HEK293 (cell line): ENCODE measurements around the gene TRAF2.

Experiments used
- CTCF ChIA-PET: fragments of 350-600 bp; formaldehyde crosslinking; extraction: SDS; loops from one replicate; lab custom pipeline; 2021; ENCODE audit warnings: antibody characterized with exemption; lab: Yijun Ruan, JAX
- POLR2A ChIA-PET: fragments of 300-600 bp; formaldehyde crosslinking; extraction: SDS; loops from one replicate; lab custom pipeline; 2020; ENCODE audit warnings: antibody characterized with exemption, inconsistent platforms; lab: Yijun Ruan, JAX
- H3K27ac ChIP-seq: fragments of 200-500 bp; sonication (Bioruptor generic); 2 replicates; pipeline ENCODE4 v1.5.1; 2014; ENCODE audit warnings: low read depth, low read length, control low read depth, inconsistent platforms; ENCODE audit errors: extremely low read depth
- H3K36me3 ChIP-seq, 2 experiments: fragments of 200-500 bp in 1 of 2; sonication (Bioruptor generic) in 1 of 2; 1 replicate in 1 of 2; 2 replicates in 1 of 2; pipeline ENCODE4 v1.5.1; 2014 to 2017; ENCODE audit warnings: inconsistent platforms in 2 of 2, low read length in 2 of 2; ENCODE audit not compliant: control insufficient read depth in 2 of 2, insufficient read depth in 1 of 2
- H3K4me1 ChIP-seq: fragments of 200-500 bp; sonication (Bioruptor generic); 2 replicates; pipeline ENCODE4 v1.5.1; 2014; ENCODE audit warnings: mild to moderate bottlenecking, low read length, inconsistent platforms; ENCODE audit not compliant: control insufficient read depth, insufficient read depth
- H3K4me3 ChIP-seq: 2 replicates; pipeline ENCODE4 v1.5.1; 2011; ENCODE audit warnings: low read depth, mild to moderate bottlenecking, control low read depth, low read length, moderate library complexity
- H3K9me3 ChIP-seq: fragments of 200-500 bp; sonication (Bioruptor generic); 2 replicates; pipeline ENCODE4 v1.5.1; 2014; ENCODE audit warnings: low read depth, low read length, inconsistent platforms; ENCODE audit not compliant: control insufficient read depth, insufficient read depth
- BCL11B ChIP-seq: fragments of 450-650 bp; formaldehyde crosslinking; IDR thresholded peaks from 2 replicates; pipeline ENCODE4 v1.5.1; 2016; ENCODE audit warnings: low read depth, missing biosample characterization, missing genetic modification characterization
- HIC1 ChIP-seq: fragments of 450-650 bp; formaldehyde crosslinking; IDR thresholded peaks from 2 replicates; pipeline ENCODE4 v1.5.1; 2016; ENCODE audit warnings: missing biosample characterization, missing genetic modification characterization
- KLF7 ChIP-seq: fragments of 450-650 bp; formaldehyde crosslinking; IDR thresholded peaks from 2 replicates; pipeline ENCODE4 v1.5.1; 2016; ENCODE audit warnings: missing biosample characterization, missing genetic modification characterization, borderline replicate concordance
- OSR2 ChIP-seq: fragments of 450-650 bp; formaldehyde crosslinking; IDR thresholded peaks from 2 replicates; pipeline ENCODE4 v1.5.1; 2016; ENCODE audit warnings: missing biosample characterization, missing genetic modification characterization
- WT1 ChIP-seq: fragments of 450-650 bp; formaldehyde crosslinking; IDR thresholded peaks from 2 replicates; pipeline ENCODE4 v1.5.1; 2016; ENCODE audit warnings: missing biosample characterization, missing genetic modification characterization
- YY2 ChIP-seq: fragments of 450-650 bp; formaldehyde crosslinking; IDR thresholded peaks from 2 replicates; pipeline ENCODE4 v1.5.1; 2016; ENCODE audit warnings: missing biosample characterization, missing genetic modification characterization
- ZBTB7A ChIP-seq: fragments of 450-650 bp; formaldehyde crosslinking; IDR thresholded peaks from 2 replicates; pipeline ENCODE4 v1.5.1; 2016; ENCODE audit warnings: low read depth, missing biosample characterization, missing genetic modification characterization
- ZBTB8A ChIP-seq: fragments of 450-650 bp; formaldehyde crosslinking; IDR thresholded peaks from 2 replicates; pipeline ENCODE4 v1.5.1; 2016; ENCODE audit warnings: missing biosample characterization, missing genetic modification characterization
- ZFHX2 ChIP-seq: fragments of 450-650 bp; formaldehyde crosslinking; conservative IDR thresholded peaks from 2 replicates; pipeline ENCODE4 v1.5.1; 2016; ENCODE audit warnings: missing biosample characterization, missing genetic modification characterization
- ZNF169 ChIP-seq: fragments of 450-650 bp; formaldehyde crosslinking; IDR thresholded peaks from 2 replicates; pipeline ENCODE4 v1.5.1; 2016; ENCODE audit warnings: missing biosample characterization, missing genetic modification characterization
- ZNF26 ChIP-seq: fragments of 450-650 bp; formaldehyde crosslinking; IDR thresholded peaks from 2 replicates; pipeline ENCODE4 v1.5.1; 2016; ENCODE audit warnings: missing biosample characterization, missing genetic modification characterization
- ZNF302 ChIP-seq: fragments of 450-650 bp; formaldehyde crosslinking; IDR thresholded peaks from 2 replicates; pipeline ENCODE4 v1.5.1; 2016; ENCODE audit warnings: missing biosample characterization, missing genetic modification characterization, low read depth
- ZNF362 ChIP-seq: fragments of 450-650 bp; formaldehyde crosslinking; IDR thresholded peaks from 2 replicates; pipeline ENCODE4 v1.5.1; 2016; ENCODE audit warnings: missing biosample characterization, missing genetic modification characterization
- ZNF394 ChIP-seq: fragments of 450-650 bp; formaldehyde crosslinking; IDR thresholded peaks from 2 replicates; pipeline ENCODE4 v1.5.1; 2016; ENCODE audit warnings: missing biosample characterization, missing genetic modification characterization, mild to moderate bottlenecking, moderate library complexity, borderline replicate concordance
- ZNF426 ChIP-seq: fragments of 450-650 bp; formaldehyde crosslinking; IDR thresholded peaks from 2 replicates; pipeline ENCODE4 v1.5.1; 2017; ENCODE audit warnings: missing biosample characterization, missing genetic modification characterization, mild to moderate bottlenecking, inconsistent platforms, moderate library complexity
- ZNF600 ChIP-seq: fragments of 450-650 bp; formaldehyde crosslinking; IDR thresholded peaks from 2 replicates; pipeline ENCODE4 v1.5.1; 2016; ENCODE audit warnings: missing biosample characterization, missing genetic modification characterization
- ZSCAN30 ChIP-seq: fragments of 450-650 bp; IDR thresholded peaks from 2 replicates; pipeline ENCODE4 v1.5.1; 2018; ENCODE audit warnings: missing biosample characterization, mild to moderate bottlenecking, missing genetic modification characterization, moderate library complexity

The TRAF2 gene

GRCh38 chr9:136851941-136852663, 34.2 kb upstream of the TRAF2 start, which contains the start of gene MAMDC4 (continued):
- TF ChIP-seq KLF7 (no peak), WT1 (tag by site-specific recombination) (peak; percentile 39; the same call in 1 of the 2 replicates), ZNF426 (tag by site-specific recombination) (no peak)
- TF ChIP-seq, all 188 proteins: peak for 2

GRCh38 chr9:136852664-136853595, 33.4 kb upstream of the TRAF2 start:
- CTCF ChIA-PET = interaction anchor here (0.6 to 1.0 kb wide), 3 partner anchors 11 to 66 kb away, joined by 3 read pairs; partner anchors contain the start of gene AJM1
- H3K36me3 ChIP-seq = peaks cover 0 to 29% of the 10 kb centered on the region in 2 experiments; a peak in 1 of 3 replicates
- H3K4me1 ChIP-seq = 0 out of 2 replicates have a peak, but pooled peaks cover 4% of the 10 kb centered on the region
- no peak overlapping the region for H3K4me3 ChIP-seq
- no peak overlapping the region for H3K27ac ChIP-seq
- H3K9me3 ChIP-seq = no peaks in the 10 kb centered on the region
- TF ChIP-seq BCL11B (tag by site-specific recombination) = peak; percentile 63
- 0 out of 2 replicates have a peak, but pooled peaks have one; percentile 26 for TF ChIP-seq ZBTB7A (tag by site-specific recombination)
- no peak for TF ChIP-seq ZNF302 (tag by site-specific recombination)
- peak; percentile 29; the same call in 1 of the 2 replicates for TF ChIP-seq ZBTB8A (tag by site-specific recombination)
- TF ChIP-seq YY2 (tag by site-specific recombination) = no peak
- no peak for TF ChIP-seq ZNF169
- no peak for TF ChIP-seq OSR2 (tag by site-specific recombination)
- no peak for TF ChIP-seq ZNF26 (tag by site-specific recombination)
- peak; percentile 53 for TF ChIP-seq ZNF600
- TF ChIP-seq HIC1 (tag by site-specific recombination) = peak; percentile 67
- no peak for TF ChIP-seq ZSCAN30
- no peak for TF ChIP-seq ZFHX2 (tag by site-specific recombination)
- no peak for TF ChIP-seq ZNF362 (tag by site-specific recombination)
- no peak for TF ChIP-seq ZNF394 (tag by site-specific recombination)
- POLR2A ChIA-PET = interaction anchor here (1.9 kb wide), 1 partner anchor 8 kb away, joined by 9 read pairs; no protein-coding TSS in a partner anchor
